Psoas muscle (tissue), 8 donors: Measurements from ENCODE around the gene HIP1. TPM values are rescaled to one million over a fixed set of nuclear protein-coding genes. Genes with fewer than 3 reads are reported as not detected.

ENCODE experiments used
- ATAC-seq, 4 donors: fragments of 200-7000 bp; cut with Tn5 transposase; one replicate each; pipeline ENCODE4 v1.9.1; 2020; ENCODE audit warnings: moderate library complexity in 3 of 4, mild to moderate bottlenecking in 2 of 4
- DNase-seq, 2 donors: peaks; one replicate each; pipeline ENCODE4 v3.0.0-alpha.2; 2020
- H3K27ac ChIP-seq: fragments of 200-600 bp; one replicate; pipeline ENCODE4 v1.8.0; 2022
- H3K27me3 ChIP-seq, 3 donors: fragments of 200-600 bp in 1 of 3; one replicate each; pipeline versions ENCODE4 v1.6.1 to v1.8.0; 2013 to 2022; ENCODE audit warnings: low read length in 2 of 3, mild to moderate bottlenecking in 2 of 3, moderate library complexity in 1 of 3; ENCODE audit not compliant: insufficient read depth in 3 of 3
- H3K36me3 ChIP-seq, 2 donors: fragments of 200-600 bp in 1 of 2; one replicate each; pipeline versions ENCODE4 v1.6.1 to v1.8.0; 2013 to 2022; ENCODE audit warnings: low read depth in 1 of 2, mild to moderate bottlenecking in 1 of 2, moderate library complexity in 1 of 2; ENCODE audit not compliant: insufficient read depth in 1 of 2
- H3K4me1 ChIP-seq: fragments of 200-600 bp; one replicate; pipeline ENCODE4 v1.8.0; 2022
- H3K4me3 ChIP-seq: fragments of 200-600 bp; one replicate; pipeline ENCODE4 v1.8.0; 2022; ENCODE audit warnings: mild to moderate bottlenecking
- H3K9me3 ChIP-seq: fragments of 200-600 bp; one replicate; pipeline ENCODE4 v1.8.0; 2022
- CTCF ChIP-seq: fragments of 200-600 bp; IDR thresholded peaks from one replicate; pipeline ENCODE4 v1.8.0; 2022; ENCODE audit warnings: antibody characterized with exemption
- WGBS, 3 donors: extraction: QIAGEN DNeasy Blood & Tissue Kit; methylation state at CpG; one replicate each; pipeline versions ENCODE4 v1.1.6 to v1.1.7; 2013; 5-methylcytosine and 5-hydroxymethylcytosine counted together
- intact Hi-C, 2 donors: fragments of 100-400 bp; cut with DNase I; formaldehyde crosslinking; loops; one replicate each; pipeline versions ENCODE4 v1.11.0 to v1.14.2; 2022
- polyA plus RNA-seq, 3 donors: library from polyadenylated mRNA; stranded (reverse); fragments of 200-250 nt; gene quantifications; one replicate each; pipeline ENCODE4 v1.2.3, GENCODE V29; 2013
- total RNA-seq, 4 donors: library from RNA; stranded (reverse); fragmentation: NEBNext Ultra II Directional in 2 of 4; extraction: Animal tissue kit (Norgen Biotek cat#: 25700) in 2 of 4; gene quantifications; one replicate each; pipeline versions ENCODE4 v1.2.1 to v1.2.4, GENCODE V29; 2021 to 2023
- donor health status: healthy with polysubstance abuse.
- donor health status: DM: no; HTN: no; CAD: no; lungs with moderate emphysema.
- donor health status: Bipolar disorder and iron deficiency.
- donor health status: healthy.
- donor health status: DM: yes; HTN: yes; CAD: no.
- donor health status: DM: no; HTN: no; CAD: no.
- donor health status: DM: no; HTN: no; CAD: no.
- donor health status: DM: yes; HTN: yes; CAD: no.

Gene HIP1
- total and polyA plus RNA-seq, 7 donors = 2.5 to 11.9 (median 5.4) TPM

- Histone ChIP-seq H3K36me3 (no peaks in the 10 kb centered on the region), H3K9me3 (peaks cover 6% of the 10 kb centered on the region), H3K27ac (no peak overlapping the region), H3K4me3 (no peak overlapping the region), H3K27me3 (no peaks in the 10 kb centered on the region), H3K4me1 (peaks cover 2% of the 10 kb centered on the region)
- no peak for TF ChIP-seq CTCF
- no peak for DNase-seq
- 62 to 76% (median 64%) methylated on average over 9 of the region's 9 CpGs for WGBS, 3 donors
- intact Hi-C loops = no loop called here
- ATAC-seq = no peak
Measured at GRCh38 chr7:75646571-75647102, 92.1 kb downstream of the HIP1 start.

- no peak overlapping the region for H3K27ac ChIP-seq
- 89 to 96% (median 92%) methylated on average over 2 of the region's 2 CpGs for WGBS, 3 donors
- no peaks in the 10 kb centered on the region for H3K27me3 ChIP-seq
- no peak overlapping the region for H3K4me3 ChIP-seq
- intact Hi-C loops = no loop called here
- peaks cover 2% of the 10 kb centered on the region for H3K4me1 ChIP-seq
- ATAC-seq (no peak), DNase-seq (no peak)
- H3K9me3 ChIP-seq = peaks cover 6% of the 10 kb centered on the region
- TF ChIP-seq CTCF = no peak
- H3K36me3 ChIP-seq = no peaks in the 10 kb centered on the region
Measured at GRCh38 chr7:75645570-75645969, 93.2 kb downstream of the HIP1 start.

- no peaks in the 10 kb centered on the region for H3K36me3 ChIP-seq
- peaks cover 6% of the 10 kb centered on the region for H3K9me3 ChIP-seq
- intact Hi-C loops = no loop called here
- no peak overlapping the region for H3K4me3 ChIP-seq
- H3K27me3 ChIP-seq = peaks cover 0 to 2% (median 0%) of the 10 kb centered on the region in 3 donors
- TF ChIP-seq CTCF = no peak
- H3K4me1 ChIP-seq = no peaks in the 10 kb centered on the region
- no peak overlapping the region for H3K27ac ChIP-seq
- 78 to 80% (median 78%) methylated on average over 5 of the region's 5 CpGs for WGBS, 3 donors
- ATAC-seq = no peak
- no peak for DNase-seq
Measured at GRCh38 chr7:75644589-75644988, 94.2 kb downstream of the HIP1 start.

- Histone ChIP-seq H3K9me3 (peaks cover 6% of the 10 kb centered on the region), H3K4me1 (peaks cover 6% of the 10 kb centered on the region), H3K27ac (no peak overlapping the region), H3K36me3 (no peaks in the 10 kb centered on the region), H3K27me3 (peaks cover 0 to 2% (median 0%) of the 10 kb centered on the region in 3 donors), H3K4me3 (no peak overlapping the region)
- peak; percentile 58 to 67 (median 64) for ATAC-seq
- peak; percentile 72 for TF ChIP-seq CTCF
- intact Hi-C loops = no loop called here
- WGBS, 3 donors = 69 to 70% (median 70%) methylated on average over 9 of the region's 9 CpGs
- peak in 1 of 2 donors; percentile 28 for DNase-seq
Measured at GRCh38 chr7:75642810-75643486, 95.8 kb downstream of the HIP1 start.

GRCh38 chr7:75640201-75640600, 98.5 kb downstream of the HIP1 start:
- peaks cover 6% of the 10 kb centered on the region for H3K9me3 ChIP-seq
- DNase-seq = no peak
- H3K27ac ChIP-seq = no peak overlapping the region
- peaks cover 0 to 5% (median 2%) of the 10 kb centered on the region in 3 donors for H3K27me3 ChIP-seq
- H3K4me3 ChIP-seq = no peak overlapping the region
- H3K4me1 ChIP-seq = peaks cover 6% of the 10 kb centered on the region
- TF ChIP-seq CTCF = no peak
- intact Hi-C loops = no loop called here
- no peak for ATAC-seq
- no peaks in the 10 kb centered on the region for H3K36me3 ChIP-seq
- WGBS, 3 donors = 54 to 79% (median 58%) methylated on average over 8 of the region's 8 CpGs
